ENCODE results near the gene PPM1H. TPM values are rescaled to one million over a fixed set of nuclear protein-coding genes. Genes with fewer than 3 reads are reported as not detected.

PPM1H gene
- total RNA-seq, 4 donors from 2014 or later, result 0.46 to 3.4 (median 1.3) TPM

GRCh38 chr12:62632411-62632918 lies 302.5 kb downstream of the PPM1H start:
- H3K36me3 ChIP-seq, result no peaks in the 10 kb centered on the region
- H3K27me3 ChIP-seq, result peaks cover 12 to 37% (median 34%) of the 10 kb centered on the region in 3 donors
- H3K27ac ChIP-seq, result peak overlapping the region in 3 of 4 donors; percentile 33 to 55 (median 51)
- TF ChIP-seq POLR2A (IDR thresholded peaks at IDR 0.05), result no peak
- TF ChIP-seq, protein P1, sequence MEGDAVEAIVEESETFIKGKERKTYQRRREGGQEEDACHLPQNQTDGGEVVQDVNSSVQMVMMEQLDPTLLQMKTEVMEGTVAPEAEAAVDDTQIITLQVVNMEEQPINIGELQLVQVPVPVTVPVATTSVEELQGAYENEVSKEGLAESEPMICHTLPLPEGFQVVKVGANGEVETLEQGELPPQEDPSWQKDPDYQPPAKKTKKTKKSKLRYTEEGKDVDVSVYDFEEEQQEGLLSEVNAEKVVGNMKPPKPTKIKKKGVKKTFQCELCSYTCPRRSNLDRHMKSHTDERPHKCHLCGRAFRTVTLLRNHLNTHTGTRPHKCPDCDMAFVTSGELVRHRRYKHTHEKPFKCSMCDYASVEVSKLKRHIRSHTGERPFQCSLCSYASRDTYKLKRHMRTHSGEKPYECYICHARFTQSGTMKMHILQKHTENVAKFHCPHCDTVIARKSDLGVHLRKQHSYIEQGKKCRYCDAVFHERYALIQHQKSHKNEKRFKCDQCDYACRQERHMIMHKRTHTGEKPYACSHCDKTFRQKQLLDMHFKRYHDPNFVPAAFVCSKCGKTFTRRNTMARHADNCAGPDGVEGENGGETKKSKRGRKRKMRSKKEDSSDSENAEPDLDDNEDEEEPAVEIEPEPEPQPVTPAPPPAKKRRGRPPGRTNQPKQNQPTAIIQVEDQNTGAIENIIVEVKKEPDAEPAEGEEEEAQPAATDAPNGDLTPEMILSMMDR (IDR thresholded peaks at IDR 0.05 in 4 of 5, conservative IDR thresholded peaks at IDR 0.05 in 1 of 5), result no peak
- in situ Hi-C loops (cut with MboI; ENCODE audit: low sequenced_read_pairs in 4 of 4), result no loop called here
- H3K9me3 ChIP-seq, result no peaks in the 10 kb centered on the region
- intact Hi-C loops (cut with DNase I; ENCODE audit: low total_unique reads), result no loop called here
- H3K4me3 ChIP-seq, result peak overlapping the region; percentile 56 to 93 (median 60)
- ATAC-seq, result peak; percentile 15 to 29
- peaks cover 7 to 11% of the 10 kb centered on the region in 2 donors for H3K4me1 ChIP-seq
- DNase-seq, result peak; percentile 12 to 25

DNA sequence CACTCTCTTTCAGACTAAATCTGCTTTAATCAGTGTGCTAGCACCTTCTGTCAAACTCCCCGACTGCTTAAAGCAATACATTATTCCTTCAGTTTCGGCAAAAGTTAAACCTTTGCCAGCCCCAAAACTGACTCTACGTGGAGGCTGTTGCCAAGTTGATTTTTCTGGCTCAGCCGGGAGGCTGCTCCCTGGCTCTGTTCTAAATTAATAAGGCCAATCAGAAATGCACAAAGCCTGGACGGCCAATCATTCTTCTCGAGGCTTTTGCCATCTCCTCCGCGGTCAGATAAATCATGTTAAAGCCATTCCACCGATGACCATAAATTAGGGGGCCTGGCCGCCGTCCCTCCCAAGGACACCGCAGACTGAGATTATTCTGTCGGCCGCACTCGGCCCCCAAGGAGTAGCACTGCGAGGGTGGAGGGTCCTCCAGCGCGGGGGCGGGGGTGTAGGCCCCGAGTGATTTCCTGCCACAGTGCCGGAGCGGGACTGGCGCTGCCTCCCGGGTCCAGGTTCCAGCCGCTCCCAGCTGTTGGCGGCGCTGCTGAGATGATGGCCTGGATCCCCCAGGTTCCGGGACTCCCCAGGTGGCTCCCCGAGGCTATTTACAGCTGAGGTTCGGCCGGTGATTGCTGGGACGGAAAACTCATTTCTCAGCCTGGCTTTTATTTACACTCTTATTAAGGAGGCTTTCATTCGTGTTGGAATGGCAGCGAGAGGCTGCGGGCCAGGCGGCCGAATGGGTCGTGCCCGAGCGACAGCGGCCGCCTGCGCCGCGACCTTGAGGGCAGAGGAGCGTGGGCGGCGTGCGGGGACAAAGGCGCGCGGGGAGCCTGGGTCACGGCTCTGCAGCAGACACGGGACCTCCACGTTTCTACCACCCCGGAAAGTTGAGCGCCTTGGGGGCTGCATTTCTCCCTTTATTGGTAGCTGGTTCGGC lies 303.2 kb downstream of the PPM1H start:
- Histone ChIP-seq H3K4me3 (peak overlapping the region; percentile 56 to 93 (median 60)), H3K4me1 (peaks cover 7 to 11% of the 10 kb centered on the region in 2 donors), H3K27me3 (peaks cover 16 to 37% (median 34%) of the 10 kb centered on the region in 3 donors), H3K27ac (peak overlapping the region; percentile 33 to 55 (median 48)), H3K36me3 (no peaks in the 10 kb centered on the region), H3K9me3 (no peaks in the 10 kb centered on the region)
- intact Hi-C loops (cut with DNase I; ENCODE audit: low total_unique reads) (no loop called here), in situ Hi-C loops (cut with MboI; ENCODE audit: low sequenced_read_pairs in 4 of 4) (no loop called here)
- ATAC-seq (peak; percentile 67 to 68), DNase-seq (peak; percentile 18 to 28)
- no peak for TF ChIP-seq POLR2A (IDR thresholded peaks at IDR 0.05)
- TF ChIP-seq, protein P1 (IDR thresholded peaks at IDR 0.05 in 4 of 5, conservative IDR thresholded peaks at IDR 0.05 in 1 of 5), result peak in 3 of 5 experiments; percentile 14 to 40 (median 34)

DNA sequence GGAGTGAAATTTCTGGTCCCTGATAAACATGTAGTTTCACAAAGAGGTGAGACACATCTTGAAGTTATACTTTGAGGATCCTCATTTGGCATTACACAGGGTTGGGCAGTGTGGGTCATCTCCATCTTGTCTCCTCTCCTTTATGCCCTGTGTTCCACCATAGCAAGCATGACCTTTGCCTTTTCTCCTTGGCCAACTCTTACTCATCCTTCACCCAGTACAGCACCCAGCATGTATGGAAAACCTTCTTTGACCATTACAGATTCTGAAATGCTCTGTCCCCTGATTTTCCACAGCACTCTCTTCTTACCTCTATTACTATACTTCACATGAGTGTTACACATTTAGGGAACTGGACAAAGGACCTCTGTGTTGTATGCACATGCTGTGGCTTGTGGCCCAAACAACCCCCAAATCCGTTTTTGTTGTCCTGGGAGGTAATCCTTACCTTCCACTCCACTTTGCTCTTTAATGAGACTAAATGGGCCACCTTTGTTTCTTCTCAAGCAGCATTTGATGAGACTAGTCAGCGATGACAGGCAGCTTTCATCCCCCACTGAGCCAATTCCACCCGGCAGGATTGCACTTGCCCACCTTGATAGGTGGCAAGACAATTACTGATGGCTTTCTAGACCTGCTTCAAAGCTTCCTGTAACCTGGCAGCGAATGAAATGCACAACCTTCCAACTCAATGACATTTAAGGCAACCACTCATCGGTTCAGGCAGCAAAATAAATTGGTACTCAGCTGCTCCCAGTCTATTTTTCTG lies 304.8 kb downstream of the PPM1H start:
- in situ Hi-C loops (cut with MboI; ENCODE audit: low sequenced_read_pairs in 4 of 4), result no loop called here
- DNase-seq (no peak), ATAC-seq (no peak)
- Histone ChIP-seq H3K4me1 (peaks cover 7 to 11% of the 10 kb centered on the region in 2 donors), H3K36me3 (no peaks in the 10 kb centered on the region), H3K9me3 (no peaks in the 10 kb centered on the region), H3K4me3 (no peak overlapping the region), H3K27ac (no peak overlapping the region), H3K27me3 (peaks cover 12 to 37% (median 34%) of the 10 kb centered on the region in 3 donors)
- TF ChIP-seq POLR2A (IDR thresholded peaks at IDR 0.05), result no peak
- TF ChIP-seq, protein P1 (IDR thresholded peaks at IDR 0.05 in 4 of 5, conservative IDR thresholded peaks at IDR 0.05 in 1 of 5), result no peak
- intact Hi-C loops (cut with DNase I; ENCODE audit: low total_unique reads), result no loop called here

- no peak for TF ChIP-seq POLR2A (IDR thresholded peaks at IDR 0.05)
- TF ChIP-seq, protein P1 (IDR thresholded peaks at IDR 0.05 in 4 of 5, conservative IDR thresholded peaks at IDR 0.05 in 1 of 5), result no peak
- in situ Hi-C loops (cut with MboI; ENCODE audit: low sequenced_read_pairs in 4 of 4), result no loop called here
- ATAC-seq (no peak), DNase-seq (no peak)
- H3K36me3 ChIP-seq, result no peaks in the 10 kb centered on the region
- no peak overlapping the region for H3K27ac ChIP-seq
- peaks cover 12 to 37% (median 30%) of the 10 kb centered on the region in 3 donors for H3K27me3 ChIP-seq
- H3K9me3 ChIP-seq, result no peaks in the 10 kb centered on the region
- H3K4me1 ChIP-seq, result peaks cover 7 to 11% of the 10 kb centered on the region in 2 donors
- no peak overlapping the region for H3K4me3 ChIP-seq
- intact Hi-C loops (cut with DNase I; ENCODE audit: low total_unique reads), result no loop called here
These were observed 305.5 kb downstream of the PPM1H start for GRCh38 chr12:62629413-62629812.

Measured in gastrocnemius medialis (tissue), 4 donors.